ENCODE results near the gene CEACAM19.

- TF ChIP-seq CTCF (IDR thresholded peaks at IDR 0.05) (no peak), POLR2A (IDR thresholded peaks at IDR 0.05) (no peak), EP300 (IDR thresholded peaks at IDR 0.05) (no peak)
These were observed 60.3 kb downstream of the CEACAM19 start for GRCh38 chr19:44731622-44732021.

Data from ovary (tissue), 3 donors.